A549 (cell line): ENCODE results near the gene BBS9. TPM values are rescaled to one million over a fixed set of nuclear protein-coding genes. Genes with fewer than 3 reads are reported as not detected.

Experiments
- ATAC-seq, 2 experiments: fragments of 200-7000 bp in 1 of 2; fragments of >200 bp in 1 of 2; cut with Nextera tagmentation in 1 of 2; cut with Tn5 transposase in 1 of 2; 3 replicates each; pipeline versions ENCODE4 v1.8.0 to v1.9.1; 2018 to 2020; ENCODE audit warnings: mild to moderate bottlenecking in 1 of 2, moderate library complexity in 1 of 2
- CTCF ChIA-PET: fragments of 300-600 bp; sonication (Branson Sonifier 250); formaldehyde crosslinking; extraction: SDS; loops from one replicate; lab custom pipeline; 2021; ENCODE audit warnings: antibody characterized with exemption, inconsistent platforms; lab: Yijun Ruan, JAX
- POLR2A ChIA-PET: fragments of 350-600 bp; formaldehyde crosslinking; extraction: SDS; loops from one replicate; lab custom pipeline; 2021; ENCODE audit warnings: antibody characterized with exemption, inconsistent platforms; lab: Yijun Ruan, JAX
- DNase-seq, 2 experiments: peaks; one replicate each; pipeline versions ENCODE4 v3.0.0 to v3.0.0-alpha.2; 2011 to 2016; ENCODE audit warnings: low read depth in 1 of 2, low spot score in 1 of 2
- FAIRE-seq: peaks from 2 replicates; lab custom pipeline; 2011; peaks lifted over from hg19 to GRCh38; lab: Jason Lieb, UNC
- H3K27ac ChIP-seq, 2 experiments: fragments of >200 bp; sonication (Bioruptor Twin); formaldehyde crosslinking; 3 replicates each; pipeline ENCODE4 v1.5.1; 2016 to 2017
- H3K4me1 ChIP-seq: fragments of >200 bp; sonication (Bioruptor Twin); formaldehyde crosslinking; 3 replicates; pipeline ENCODE4 v1.6.1; 2016
- H3K4me2 ChIP-seq: fragments of >200 bp; sonication (Bioruptor Twin); formaldehyde crosslinking; 3 replicates; pipeline ENCODE4 v1.6.1; 2016
- H3K4me3 ChIP-seq: fragments of >200 bp; sonication (Bioruptor Twin); formaldehyde crosslinking; 3 replicates; pipeline ENCODE4 v1.5.1; 2016
- H3K9me3 ChIP-seq: fragments of >200 bp; sonication (Bioruptor Twin); formaldehyde crosslinking; 3 replicates; pipeline ENCODE4 v1.6.1; 2016
- ATOH8 ChIP-seq: fragments of 250-450 bp; sonication (Bioruptor Pico); IDR thresholded peaks from 2 replicates; pipeline ENCODE4 v1.5.0; 2020; ENCODE audit warnings: low read depth, mild to moderate bottlenecking, moderate library complexity
- BHLHE40 ChIP-seq: IDR thresholded peaks from 2 replicates; pipeline ENCODE4 v1.6.1; 2012; ENCODE audit warnings: low read depth, low read length, inconsistent platforms
- E2F6 ChIP-seq: IDR thresholded peaks from 2 replicates; pipeline ENCODE4 v1.6.1; 2012; ENCODE audit warnings: low read depth, borderline replicate concordance
- GATA3 ChIP-seq: IDR thresholded peaks from 2 replicates; pipeline ENCODE4 v1.6.1; 2012; ENCODE audit warnings: borderline replicate concordance
- HMGXB4 ChIP-seq: fragments of 250-450 bp; sonication (Bioruptor Pico); IDR thresholded peaks from 2 replicates; pipeline ENCODE4 v1.5.0; 2021; ENCODE audit warnings: mild to moderate bottlenecking, moderate library complexity, borderline replicate concordance
- JUN ChIP-seq, 2 experiments: fragments of >200 bp; sonication (Bioruptor Twin); formaldehyde crosslinking; IDR thresholded peaks; 2 replicates in 1 of 2; 3 replicates in 1 of 2; pipeline ENCODE4 v1.6.1; 2016 to 2017
- KDM1A ChIP-seq: fragments of 200-600 bp; sonication (generic); IDR thresholded peaks from 2 replicates; pipeline ENCODE4 v1.6.1; 2016; ENCODE audit warnings: low read depth, mild to moderate bottlenecking
- MAFK ChIP-seq: fragments of 450-650 bp; IDR thresholded peaks from 2 replicates; pipeline ENCODE4 v1.6.1; 2014; ENCODE audit not compliant: partially characterized antibody
- NR3C1 ChIP-seq: fragments of >200 bp; sonication (Bioruptor Twin); formaldehyde crosslinking; IDR thresholded peaks from 3 replicates; pipeline ENCODE4 v1.6.1; 2017
- PBX3 ChIP-seq: IDR thresholded peaks from 2 replicates; pipeline ENCODE4 v1.6.1; 2012
- RAD21 ChIP-seq, 2 experiments: fragments of >200 bp in 1 of 2; sonication (Bioruptor Twin) in 1 of 2; formaldehyde crosslinking in 1 of 2; IDR thresholded peaks in 1 of 2; conservative IDR thresholded peaks in 1 of 2; 2 replicates in 1 of 2; 3 replicates in 1 of 2; pipeline ENCODE4 v1.6.1; 2012 to 2018; ENCODE audit warnings: inconsistent platforms in 1 of 2
- RFX5 ChIP-seq: fragments of 450-650 bp; IDR thresholded peaks from 2 replicates; pipeline ENCODE4 v1.7.1; 2014; ENCODE audit warnings: antibody characterized with exemption, mild to moderate bottlenecking, moderate library complexity
- RNF2 ChIP-seq: fragments of 200-600 bp; sonication (generic); IDR thresholded peaks from 2 replicates; pipeline ENCODE4 v1.6.1; 2016; ENCODE audit warnings: low read depth, mild to moderate bottlenecking, antibody characterized with exemption, moderate library complexity, borderline replicate concordance
- SREBF2 ChIP-seq: fragments of 450-650 bp; IDR thresholded peaks from 2 replicates; pipeline ENCODE4 v1.6.1; 2014; ENCODE audit warnings: mild to moderate bottlenecking, moderate library complexity
- WGBS: methylation state at CpG from one replicate; pipeline ENCODE4 v1.1.6; 2017; ENCODE audit errors: missing lambda C conversion rate; 5-methylcytosine and 5-hydroxymethylcytosine counted together
- polyA plus RNA-seq, 4 experiments: library from polyadenylated mRNA; depleted of rRNA in 3 of 4; stranded (reverse); fragments of >200 nt; fragmentation: RNase III in 1 of 4; extraction: RNeasy Plus Mini Kit Qiagen cat#74134 plus additional on column Dnase treatment in 1 of 4; gene quantifications; 2 replicates in 3 of 4; 3 replicates in 1 of 4; pipeline ENCODE4 v1.2.3, GENCODE V29; 2011 to 2017

The BBS9 gene
- polyA plus RNA-seq, 2 of the 4 experiments (the other 2 are of a cell fraction), result 8.3 to 9.1 TPM

- Histone ChIP-seq H3K27ac (peak overlapping the region; percentile 92 to 97), H3K4me1 (peaks cover 14% of the 10 kb centered on the region; the same call in 2 of the 3 replicates), H3K4me2 (peak overlapping the region; percentile 79), H3K9me3 (peaks cover 5% of the 10 kb centered on the region; the same call in 2 of the 3 replicates), H3K4me3 (peak overlapping the region; percentile 76)
- POLR2A ChIA-PET, result interaction anchor here (1.5 kb wide), 1 partner anchor 66 kb away, joined by 5 read pairs; the partner anchor contains the start of gene NT5C3A
- CTCF ChIA-PET, result interaction anchor here (3.8 kb wide), 1 partner anchor 20 kb away, joined by 26 read pairs; the partner anchor contains the start of gene RP9
- no peak for DNase-seq
- FAIRE-seq, result no peak
- ATAC-seq, result no peak
- TF ChIP-seq GATA3 (no peak), E2F6 (0 out of 2 replicates have a peak, but pooled peaks have one; percentile 5)
- 0% methylated on average over 3 of the region's 3 CpGs for WGBS
Measured at GRCh38 chr7:33128631-33128989, 754 bp upstream of the BBS9 start.

- peak overlapping the region; percentile 76 for H3K4me3 ChIP-seq
- peak in 1 of 2 experiments; percentile 65; a peak in 5 of 6 replicates for ATAC-seq
- peak overlapping the region; percentile 92 to 97 for H3K27ac ChIP-seq
- CTCF ChIA-PET, result interaction anchor here (1.4 to 3.8 kb wide), 2 partner anchors 12 to 21 kb away, joined by 3 to 26 read pairs; partner anchors contain the start of gene RP9
- TF ChIP-seq KDM1A (no peak), HMGXB4 (no peak), GATA3 (no peak), PBX3 (no peak), BHLHE40 (no peak), RAD21 (conservative IDR thresholded peaks at IDR 0.05 in 1 of 2, IDR thresholded peaks at IDR 0.05 in 1 of 2) (no peak), JUN (IDR thresholded peaks at IDR 0.05) (no peak)
- H3K4me1 ChIP-seq, result peaks cover 14% of the 10 kb centered on the region; the same call in 2 of the 3 replicates
- H3K4me2 ChIP-seq, result peak overlapping the region; percentile 78
- peak in 1 of 2 experiments; percentile 19 for DNase-seq
- 5% methylated on average over 8 of the region's 11 CpGs for WGBS
- POLR2A ChIA-PET, result interaction anchor here (1.5 kb wide), 1 partner anchor 67 kb away, joined by 5 read pairs; the partner anchor contains the start of gene NT5C3A
- H3K9me3 ChIP-seq, result peaks cover 7% of the 10 kb centered on the region; the same call in 2 of the 3 replicates
- no peak for FAIRE-seq
Measured at GRCh38 chr7:33129806-33130153, 416 bp downstream of the BBS9 start.

GRCh38 chr7:33130184-33130583 is 820 bp downstream of the BBS9 start:
- peaks cover 7% of the 10 kb centered on the region; the same call in 2 of the 3 replicates for H3K9me3 ChIP-seq
- no peak for FAIRE-seq
- peak overlapping the region in 1 of 2 experiments; percentile 97; a peak in 1 of 6 replicates for H3K27ac ChIP-seq
- H3K4me2 ChIP-seq, result peak overlapping the region; percentile 78
- peak in 1 of 2 experiments; percentile 12 for DNase-seq
- ATAC-seq, result no peak
- peak overlapping the region; percentile 76 for H3K4me3 ChIP-seq
- H3K4me1 ChIP-seq, result peaks cover 14% of the 10 kb centered on the region; the same call in 2 of the 3 replicates
- TF ChIP-seq NR3C1 (no peak), RFX5 (no peak), RNF2 (no peak)
- ChIA-PET CTCF (interaction anchor here (1.4 to 3.8 kb wide), 2 partner anchors 11 to 21 kb away, joined by 3 to 26 read pairs; partner anchors contain the start of gene RP9), POLR2A (interaction anchor here (1.5 kb wide), 1 partner anchor 68 kb away, joined by 5 read pairs; the partner anchor contains the start of gene NT5C3A)
- WGBS, result 31% methylated on average over 3 of the region's 3 CpGs

- Histone ChIP-seq H3K4me3 (no peak overlapping the region), H3K27ac (no peak overlapping the region), H3K9me3 (peaks cover 13% of the 10 kb centered on the region; the same call in 2 of the 3 replicates), H3K4me2 (no peak overlapping the region), H3K4me1 (no peaks in the 10 kb centered on the region)
- WGBS, result 57% methylated on average over 15 of the region's 15 CpGs
- TF ChIP-seq SREBF2, result no peak
- no peak for TF ChIP-seq ATOH8 (CRISPR knock-in tag)
- no peak for TF ChIP-seq GATA3
- TF ChIP-seq KDM1A, result no peak
- TF ChIP-seq MAFK, result no peak
- ChIA-PET POLR2A (no interaction called here), CTCF (no interaction called here)
- FAIRE-seq (no peak), DNase-seq (no peak), ATAC-seq (no peak)
Measured at GRCh38 chr7:33137103-33137502, 7.7 kb downstream of the BBS9 start.
